GM18867 (cell line): Measurements from ENCODE around the gene KCNV2.

Experiments used
- ATAC-seq: cut with Tn5 transposase; IDR thresholded peaks from one replicate; pipeline ENCODE4 v1.9.1; 2021; ENCODE audit warnings: mild to moderate bottlenecking, moderate library complexity; ENCODE audit not compliant: unreplicated experiment

Gene KCNV2

GRCh38 chr9:2718698-2719033 is 1.4 kb downstream of the KCNV2 start:
- ATAC-seq = no peak

GRCh38 chr9:2720179-2720654 is 2.9 kb downstream of the KCNV2 start:
- ATAC-seq = no peak

- ATAC-seq = no peak
Observed at GRCh38 chr9:2722715-2723114, 5.4 kb downstream of the KCNV2 start.

GRCh38 chr9:2723376-2724065 is 6.2 kb downstream of the KCNV2 start:
- no peak for ATAC-seq

- no peak for ATAC-seq
Observed at GRCh38 chr9:2725126-2725525, 7.8 kb downstream of the KCNV2 start.

- no peak for ATAC-seq
Observed at GRCh38 chr9:2725898-2726649, 8.8 kb downstream of the KCNV2 start.

GRCh38 chr9:2726650-2727340 is 9.5 kb downstream of the KCNV2 start:
- ATAC-seq = no peak

- ATAC-seq = no peak
Observed at GRCh38 chr9:2727374-2727773, 10.1 kb downstream of the KCNV2 start.

- ATAC-seq = peak; percentile 84
Observed at GRCh38 chr9:2727966-2728613, 10.8 kb downstream of the KCNV2 start.

GRCh38 chr9:2729003-2729402 is 11.7 kb downstream of the KCNV2 start:
- ATAC-seq = no peak

GRCh38 chr9:2729721-2730120 is 12.4 kb downstream of the KCNV2 start:
- ATAC-seq = no peak

- ATAC-seq = no peak
Observed at GRCh38 chr9:2730971-2731370, 13.7 kb downstream of the KCNV2 start.

- no peak for ATAC-seq
Observed at GRCh38 chr9:2732492-2732891, 15.2 kb downstream of the KCNV2 start.

GRCh38 chr9:2740616-2741015 is 23.3 kb downstream of the KCNV2 start:
- no peak for ATAC-seq

- no peak for ATAC-seq
Observed at GRCh38 chr9:2741441-2742158, 24.3 kb downstream of the KCNV2 start.

GRCh38 chr9:2742214-2742613 is 24.9 kb downstream of the KCNV2 start:
- no peak for ATAC-seq

- ATAC-seq = no peak
Observed at GRCh38 chr9:2743937-2744529, 26.7 kb downstream of the KCNV2 start.

GRCh38 chr9:2745560-2746380 is 28.5 kb downstream of the KCNV2 start:
- ATAC-seq = no peak

GRCh38 chr9:2749485-2749884 is 32.2 kb downstream of the KCNV2 start:
- ATAC-seq = no peak

GRCh38 chr9:2755285-2755684 is 38.0 kb downstream of the KCNV2 start:
- no peak for ATAC-seq
